Right lobe of liver (tissue), 6 donors: ENCODE data around the gene AMPD2. TPM values are rescaled to one million over a fixed set of nuclear protein-coding genes. Genes with fewer than 3 reads are reported as not detected.

Source experiments
- ATAC-seq, 4 donors: fragments of 200-7000 bp; cut with Tn5 transposase; one replicate each; pipeline ENCODE4 v1.9.1; 2020; ENCODE audit warnings: mild to moderate bottlenecking in 4 of 4, moderate library complexity in 4 of 4
- DNase-seq, 3 donors: peaks; one replicate each; pipeline ENCODE4 v3.0.0-alpha.2; 2020
- H3K27ac ChIP-seq, 3 donors: fragments of 200-600 bp; one replicate each; pipeline ENCODE4 v1.8.0; 2022
- H3K27me3 ChIP-seq, 2 donors: fragments of 200-600 bp; one replicate each; pipeline ENCODE4 v1.8.0; 2022
- H3K36me3 ChIP-seq, 4 donors: fragments of 200-600 bp; sonication (generic) in 1 of 4; one replicate each; pipeline versions ENCODE4 v1.5.1 to v1.8.0; 2017 to 2022; ENCODE audit warnings: control low read depth in 1 of 4
- H3K4me1 ChIP-seq, 4 donors: fragments of 200-600 bp; sonication (generic) in 1 of 4; one replicate each; pipeline versions ENCODE4 v1.5.1 to v1.8.0; 2017 to 2022; ENCODE audit warnings: control low read depth in 1 of 4
- H3K4me3 ChIP-seq, 3 donors: fragments of 200-600 bp; one replicate each; pipeline ENCODE4 v1.8.0; 2022
- H3K9me3 ChIP-seq, 4 donors: fragments of 200-600 bp; sonication (generic) in 1 of 4; one replicate each; pipeline versions ENCODE4 v1.5.1 to v1.8.0; 2017 to 2022; ENCODE audit warnings: control low read depth in 1 of 4
- POLR2A ChIP-seq: fragments of 450-650 bp; IDR thresholded peaks from one replicate; pipeline ENCODE4 v1.6.1; 2017; ENCODE audit warnings: antibody characterized with exemption, mild to moderate bottlenecking
- WGBS: methylation state at CpG from one replicate; pipeline ENCODE4 v1.1.6; 2018; ENCODE audit warnings: low coverage, low lambda C conversion rate; ENCODE audit not compliant: insufficient coverage; ENCODE audit errors: missing lambda C conversion rate; 5-methylcytosine and 5-hydroxymethylcytosine counted together
- intact Hi-C, 2 donors: fragments of 100-400 bp; cut with DNase I; formaldehyde crosslinking; loops; one replicate each; pipeline versions ENCODE4 v1.11.2 to v1.14.1; 2022
- total RNA-seq, 6 experiments: library from RNA; depleted of rRNA in 2 of 6; stranded (reverse); fragments of >200 nt in 2 of 6; fragmentation: NEBNext Ultra II Directional in 3 of 6; extraction: Animal tissue kit (Norgen Biotek cat#: 25700) in 3 of 6; gene quantifications; one replicate each; pipeline versions ENCODE4 v1.1.0 to v1.2.4, GENCODE V29; 2016 to 2023
- TF ChIP-seq, protein P1 (sequence below), 4 donors: fragments of 200-600 bp in 3 of 4; fragments of 450-650 bp in 1 of 4; IDR thresholded peaks; one replicate each; pipeline versions ENCODE4 v1.5.1 to v1.8.0; 2016 to 2022; ENCODE audit warnings: antibody characterized with exemption in 4 of 4, mild to moderate bottlenecking in 2 of 4
- donor health status: DM: no; HTN: yes; CAD: no.
- donor health status: DM: no; HTN: no; CAD: no.
- donor health status: DM: no; HTN: no; CAD: no.
- donor health status: DM: no; HTN: yes; CAD: no.
- donor health status: DM: no; HTN: yes; CAD: no.

The AMPD2 gene
- total RNA-seq, 6 experiments from 2014 or later, result 29.1 to 59.1 (median 37.2) TPM

DNA sequence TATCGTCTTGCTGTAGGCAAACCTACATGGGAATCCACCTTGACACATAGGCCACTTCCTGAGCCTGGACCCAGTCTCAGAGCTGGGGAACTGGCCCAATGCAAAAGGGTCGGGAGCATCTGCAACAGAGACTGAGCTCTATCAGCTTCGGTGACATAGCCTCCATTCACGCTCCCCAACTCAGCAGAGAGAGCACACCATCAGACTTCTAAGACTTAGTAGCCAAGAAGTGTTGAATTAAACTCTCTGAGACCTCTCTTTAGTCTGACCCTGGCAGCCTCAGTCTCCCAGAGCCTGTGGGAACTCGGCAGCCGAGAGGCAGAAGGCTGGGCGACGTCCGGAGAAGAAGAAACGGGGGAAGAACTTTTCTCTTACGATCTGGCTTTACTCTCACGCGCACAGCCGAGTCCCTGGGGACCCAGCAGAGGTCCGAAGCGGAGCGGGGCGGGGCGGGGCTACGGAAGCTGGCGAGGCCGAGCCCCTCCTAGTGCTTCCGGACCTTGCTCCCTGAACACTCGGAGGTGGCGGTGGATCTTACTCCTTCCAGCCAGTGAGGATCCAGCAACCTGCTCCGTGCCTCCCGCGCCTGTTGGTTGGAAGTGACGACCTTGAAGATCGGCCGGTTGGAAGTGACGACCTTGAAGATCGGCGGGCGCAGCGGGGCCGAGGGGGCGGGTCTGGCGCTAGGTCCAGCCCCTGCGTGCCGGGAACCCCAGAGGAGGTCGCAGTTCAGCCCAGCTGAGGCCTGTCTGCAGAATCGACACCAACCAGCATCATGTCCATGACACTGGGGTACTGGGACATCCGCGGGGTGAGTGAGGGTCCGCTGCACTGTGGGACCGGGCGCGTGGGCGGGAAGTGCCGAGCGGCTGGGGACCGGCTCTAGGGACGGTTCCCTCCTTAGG is 36.2 kb downstream of the AMPD2 start, which contains the start of gene GSTM4:
Gene GSTM4 (plus strand): TSS at position 485 of the 905 bp plus-strand sequence. CDS start 291 bp downstream, at position 776.
- Histone ChIP-seq H3K27ac (peak within 1 kb of the TSS; percentile 62 to 80 (median 64)), H3K4me3 (peak within 1 kb of the TSS; percentile 68 to 88 (median 79)), H3K36me3 (no peaks in the 10 kb centered on the region), H3K4me1 (peaks cover 0 to 5% (median 0%) of the 10 kb centered on the region in 4 donors), H3K9me3 (no peaks in the 10 kb centered on the region), H3K27me3 (no peaks in the 10 kb centered on the region)
- TF ChIP-seq, protein P1, sequence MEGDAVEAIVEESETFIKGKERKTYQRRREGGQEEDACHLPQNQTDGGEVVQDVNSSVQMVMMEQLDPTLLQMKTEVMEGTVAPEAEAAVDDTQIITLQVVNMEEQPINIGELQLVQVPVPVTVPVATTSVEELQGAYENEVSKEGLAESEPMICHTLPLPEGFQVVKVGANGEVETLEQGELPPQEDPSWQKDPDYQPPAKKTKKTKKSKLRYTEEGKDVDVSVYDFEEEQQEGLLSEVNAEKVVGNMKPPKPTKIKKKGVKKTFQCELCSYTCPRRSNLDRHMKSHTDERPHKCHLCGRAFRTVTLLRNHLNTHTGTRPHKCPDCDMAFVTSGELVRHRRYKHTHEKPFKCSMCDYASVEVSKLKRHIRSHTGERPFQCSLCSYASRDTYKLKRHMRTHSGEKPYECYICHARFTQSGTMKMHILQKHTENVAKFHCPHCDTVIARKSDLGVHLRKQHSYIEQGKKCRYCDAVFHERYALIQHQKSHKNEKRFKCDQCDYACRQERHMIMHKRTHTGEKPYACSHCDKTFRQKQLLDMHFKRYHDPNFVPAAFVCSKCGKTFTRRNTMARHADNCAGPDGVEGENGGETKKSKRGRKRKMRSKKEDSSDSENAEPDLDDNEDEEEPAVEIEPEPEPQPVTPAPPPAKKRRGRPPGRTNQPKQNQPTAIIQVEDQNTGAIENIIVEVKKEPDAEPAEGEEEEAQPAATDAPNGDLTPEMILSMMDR (IDR thresholded peaks at IDR 0.05), result no peak
- peak; percentile 52 for TF ChIP-seq POLR2A
- DNase-seq, result peak; percentile 88 to 90 (median 89)
- ATAC-seq, result peak; percentile 96 to 97 (median 96)
- WGBS, result under 1% methylated on average over 39 of the region's 54 CpGs
- intact Hi-C loops, result no loop called here

DNA sequence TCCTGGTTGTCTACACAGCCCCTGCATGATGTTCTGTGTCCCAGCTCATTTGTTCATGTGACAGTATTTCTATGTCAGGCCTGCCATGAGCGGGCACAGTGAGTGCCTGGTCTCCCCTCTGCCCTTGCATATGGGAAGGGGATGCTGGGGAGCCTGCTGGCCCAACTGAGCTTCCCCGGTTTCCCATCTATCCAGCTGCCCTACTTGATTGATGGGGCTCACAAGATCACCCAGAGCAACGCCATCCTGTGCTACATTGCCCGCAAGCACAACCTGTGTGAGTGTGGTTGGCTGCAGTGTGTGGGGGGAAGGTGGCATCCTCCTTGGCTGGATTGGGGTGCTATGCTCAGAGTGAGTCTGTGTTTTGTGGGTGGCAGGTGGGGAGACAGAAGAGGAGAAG is 37.8 kb downstream of the AMPD2 start:
- no peak for DNase-seq
- Histone ChIP-seq H3K27me3 (no peaks in the 10 kb centered on the region), H3K9me3 (no peaks in the 10 kb centered on the region), H3K4me3 (no peak overlapping the region), H3K36me3 (no peaks in the 10 kb centered on the region), H3K4me1 (peaks cover 0 to 5% (median 0%) of the 10 kb centered on the region in 4 donors), H3K27ac (no peak overlapping the region)
- intact Hi-C loops, result no loop called here
- no peak for ATAC-seq
- 100% methylated on average over 1 of the region's 4 CpGs for WGBS
- TF ChIP-seq POLR2A, result no peak
- TF ChIP-seq, protein P1 (IDR thresholded peaks at IDR 0.05), result no peak

DNA sequence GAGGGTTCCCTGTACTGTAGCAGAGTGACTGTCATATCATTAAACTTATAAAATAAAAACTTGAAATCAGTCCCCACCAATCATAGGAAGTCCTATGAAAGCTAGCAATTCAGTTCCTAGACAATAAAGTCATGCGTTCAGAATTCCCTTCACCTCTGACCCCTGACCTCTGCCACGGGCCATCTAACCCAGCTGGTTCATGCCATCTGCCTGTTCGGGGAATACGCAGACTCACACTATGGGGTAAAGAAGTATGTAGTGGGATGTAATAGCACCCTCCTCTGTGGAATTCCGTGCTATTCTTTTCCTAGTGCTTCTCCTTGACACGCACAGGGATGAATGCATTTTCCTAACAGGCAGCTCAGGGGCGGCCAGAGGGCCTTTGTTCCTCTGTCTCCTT is 38.3 kb downstream of the AMPD2 start:
- H3K4me1 ChIP-seq, result peaks cover 0 to 5% (median 0%) of the 10 kb centered on the region in 4 donors
- no peak for TF ChIP-seq POLR2A
- TF ChIP-seq, protein P1 (IDR thresholded peaks at IDR 0.05), result no peak
- H3K4me3 ChIP-seq, result no peak overlapping the region
- DNase-seq (no peak), ATAC-seq (no peak)
- no peaks in the 10 kb centered on the region for H3K27me3 ChIP-seq
- H3K36me3 ChIP-seq, result no peaks in the 10 kb centered on the region
- H3K9me3 ChIP-seq, result no peaks in the 10 kb centered on the region
- intact Hi-C loops, result no loop called here
- WGBS, result 70% methylated on average over 4 of the region's 7 CpGs
- no peak overlapping the region for H3K27ac ChIP-seq

DNA sequence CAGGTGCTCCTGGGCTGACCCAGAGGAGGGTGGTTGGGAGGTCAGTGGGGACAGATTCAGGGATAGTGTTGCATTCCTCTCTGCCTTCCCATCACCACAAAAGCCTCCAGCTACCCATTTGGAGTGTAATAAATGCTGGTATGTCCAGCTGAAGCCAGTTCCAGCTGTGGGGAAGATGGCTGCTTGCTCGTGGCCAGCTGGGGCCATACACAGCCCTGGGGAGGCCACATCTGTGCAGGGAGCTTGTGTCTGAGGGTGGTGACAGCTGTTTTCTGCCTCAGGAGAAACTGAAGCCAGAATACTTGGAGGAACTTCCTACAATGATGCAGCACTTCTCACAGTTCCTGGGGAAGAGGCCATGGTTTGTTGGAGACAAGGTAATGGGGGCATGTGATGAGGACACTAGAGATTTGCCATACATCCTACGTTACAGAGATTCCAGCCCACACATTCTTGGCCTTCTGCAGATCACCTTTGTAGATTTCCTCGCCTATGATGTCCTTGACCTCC is 39.0 kb downstream of the AMPD2 start:
- Histone ChIP-seq H3K4me3 (no peak overlapping the region), H3K4me1 (peaks cover 0 to 5% (median 0%) of the 10 kb centered on the region in 4 donors), H3K27me3 (no peaks in the 10 kb centered on the region), H3K9me3 (no peaks in the 10 kb centered on the region), H3K27ac (no peak overlapping the region), H3K36me3 (no peaks in the 10 kb centered on the region)
- intact Hi-C loops, result no loop called here
- WGBS, result 42% methylated on average over 2 of the region's 3 CpGs
- DNase-seq (no peak), ATAC-seq (no peak)
- TF ChIP-seq POLR2A, result no peak

DNA sequence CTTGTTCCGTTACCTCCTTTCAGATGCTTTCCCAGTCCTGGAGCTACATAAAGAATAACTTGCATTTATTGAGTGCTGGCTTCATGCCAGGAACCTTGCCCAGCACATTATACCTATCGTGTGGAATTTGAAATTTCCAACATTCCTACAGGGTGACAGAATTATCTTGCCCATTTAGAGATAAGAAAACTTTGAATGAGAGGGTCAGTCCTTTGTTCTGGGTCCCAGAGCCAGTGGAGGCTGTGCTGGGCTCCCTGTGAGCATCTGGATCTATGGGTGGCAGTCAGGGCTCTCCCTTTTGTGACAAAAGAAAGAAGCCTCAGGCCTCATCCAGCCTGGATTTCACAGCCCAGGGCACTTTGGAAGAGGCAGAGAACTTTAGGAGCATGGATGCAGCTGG is 39.5 kb downstream of the AMPD2 start:
- Histone ChIP-seq H3K4me1 (peaks cover 0 to 5% (median 0%) of the 10 kb centered on the region in 4 donors), H3K9me3 (no peaks in the 10 kb centered on the region), H3K27ac (no peak overlapping the region), H3K4me3 (no peak overlapping the region), H3K27me3 (no peaks in the 10 kb centered on the region), H3K36me3 (no peaks in the 10 kb centered on the region)
- no peak for TF ChIP-seq POLR2A
- TF ChIP-seq, protein P1 (IDR thresholded peaks at IDR 0.05), result no peak
- 34% methylated on average over 2 of the region's 2 CpGs for WGBS
- no peak for ATAC-seq
- intact Hi-C loops, result no loop called here
- no peak for DNase-seq
